ENCODE data around the gene MYCBP2.

MYCBP2 gene

DNA sequence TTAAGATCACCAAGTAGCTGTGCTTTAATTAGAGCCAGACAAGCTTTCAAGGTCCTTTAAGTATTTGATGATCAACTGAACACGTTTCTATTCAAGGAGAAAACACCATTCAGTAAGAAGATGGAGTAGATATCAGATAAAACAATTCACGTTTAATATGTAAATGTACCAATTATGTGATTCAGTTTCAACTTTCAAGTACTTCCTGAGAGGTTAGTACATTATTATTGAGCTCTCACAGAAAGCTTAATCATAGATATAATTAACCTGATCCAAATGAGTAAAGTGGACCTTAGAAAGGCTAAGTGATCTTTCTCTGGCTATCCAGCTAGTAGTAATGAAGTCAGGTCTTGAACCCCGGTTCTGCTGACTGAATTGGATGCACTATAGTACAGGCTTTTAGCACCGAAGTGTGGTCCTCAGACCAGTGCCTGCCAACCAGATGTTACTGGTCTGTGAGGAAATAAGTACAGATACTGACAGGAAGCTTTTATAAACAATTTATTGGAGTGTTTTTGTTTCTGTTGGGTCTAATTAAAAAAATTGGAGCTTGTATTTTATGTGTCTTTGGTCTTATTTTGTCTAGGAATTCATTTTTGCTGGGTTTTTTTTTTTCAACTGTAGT lies 324.8 kb downstream of the MYCBP2 start:
- no peak for DNase-seq (ENCODE audit: low read depth in 1 of 2, low spot score in 1 of 2)

DNA sequence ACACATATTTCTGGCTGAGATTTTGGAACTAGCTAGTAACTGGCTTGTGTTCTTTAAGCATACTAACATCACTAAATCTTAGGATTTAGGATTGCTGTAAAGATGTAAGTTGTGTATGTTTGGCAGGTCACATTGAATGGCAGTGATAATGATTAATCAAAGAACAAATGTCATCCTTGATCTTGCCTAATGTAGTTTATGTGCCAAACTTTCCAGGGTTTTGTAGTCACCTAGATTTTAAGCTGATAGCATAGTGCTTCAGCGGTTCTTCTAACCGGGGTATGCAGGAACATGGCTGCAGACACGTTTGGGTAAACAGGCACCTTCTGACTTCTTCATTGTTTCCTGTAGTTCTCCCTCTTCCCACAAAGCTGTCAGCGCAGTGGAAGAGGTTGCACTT lies 325.4 kb downstream of the MYCBP2 start:
- DNase-seq (ENCODE audit: low read depth in 1 of 2, low spot score in 1 of 2): no peak

DNA sequence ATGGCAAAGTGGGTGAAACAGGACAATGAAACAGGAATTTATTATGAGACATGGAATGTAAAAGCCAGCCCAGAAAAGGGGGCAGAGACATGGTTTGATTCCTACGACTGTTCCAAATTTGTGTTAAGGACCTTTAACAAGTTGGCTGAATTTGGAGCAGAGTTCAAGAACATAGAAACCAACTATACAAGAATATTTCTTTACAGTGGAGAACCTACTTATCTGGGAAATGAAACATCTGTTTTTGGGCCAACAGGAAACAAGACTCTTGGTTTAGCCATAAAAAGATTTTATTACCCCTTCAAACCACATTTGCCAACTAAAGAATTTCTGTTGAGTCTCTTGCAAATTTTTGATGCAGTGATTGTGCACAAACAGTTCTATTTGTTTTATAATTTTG lies 326.4 kb downstream of the MYCBP2 start:
- no peak for DNase-seq (ENCODE audit: low read depth in 1 of 2, low spot score in 1 of 2)

All from activated CD4-positive, alpha-beta T cell treated with anti-CD3 and anti-CD28 coated beads, Interleukin-2, amount 50 U/mL, for 24 hours (primary cell).